ENCODE measurements around the gene TMC4.

Gene TMC4

GRCh38 chr19:54128796-54129616 is 44.0 kb downstream of the TMC4 start:
- DNase-seq = no peak

- DNase-seq = no peak
Measured at GRCh38 chr19:54128441-54128725, 44.6 kb downstream of the TMC4 start.

GRCh38 chr19:54127688-54128440 is 45.1 kb downstream of the TMC4 start:
- DNase-seq = no peak

GRCh38 chr19:54125713-54126112 is 47.2 kb downstream of the TMC4 start:
- DNase-seq = no peak

- DNase-seq = no peak
Measured at GRCh38 chr19:54124393-54124792, 48.6 kb downstream of the TMC4 start.

- DNase-seq = no peak
Measured at GRCh38 chr19:54123682-54124081, 49.3 kb downstream of the TMC4 start.

- no peak for DNase-seq
Measured at GRCh38 chr19:54121259-54121658, 51.7 kb downstream of the TMC4 start.

GRCh38 chr19:54115109-54116063 is 57.6 kb downstream of the TMC4 start, which contains the start of the genes PRPF31 and TFPT:
Gene PRPF31 (plus strand): TSS chr19:54115754. CDS start chr19:54118279, 2,525 bp downstream.
Gene TFPT (minus strand): TSS chr19:54115657. CDS start chr19:54115269, 388 bp downstream.
- DNase-seq = peak; percentile 97

GRCh38 chr19:54114340-54115108 is 58.4 kb downstream of the TMC4 start:
- DNase-seq = no peak

Measured in NCI-H510A (cell line).